ENCODE results near the gene MED12L. TPM values are rescaled to one million over a fixed set of nuclear protein-coding genes. Genes with fewer than 3 reads are reported as not detected.

MED12L gene
- polyA plus RNA-seq, 1 experiment = 0.06 TPM

DNA sequence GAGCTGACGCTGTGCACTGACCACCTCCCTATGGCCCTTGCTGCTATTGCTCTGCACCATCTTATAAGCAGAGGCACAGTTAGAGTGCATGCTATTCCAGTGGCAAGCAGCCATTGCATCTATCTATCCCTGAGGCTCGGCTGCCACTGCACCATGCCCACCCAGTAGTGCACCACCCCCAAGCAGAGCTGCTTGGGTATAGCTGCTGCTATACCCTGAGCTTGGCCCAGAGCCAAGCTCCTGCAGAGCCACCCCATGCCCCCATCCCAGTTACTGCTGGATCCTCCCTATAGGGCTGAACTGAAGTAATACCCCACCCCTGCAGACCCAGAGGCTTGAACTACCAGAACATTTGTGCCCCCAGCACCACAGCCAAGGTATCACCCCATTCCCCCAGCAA is 395.0 kb downstream of the MED12L start:
- H3K4me3 ChIP-seq (ENCODE audit: low read depth, low read length) = no peak overlapping the region
- TF ChIP-seq, protein P1, sequence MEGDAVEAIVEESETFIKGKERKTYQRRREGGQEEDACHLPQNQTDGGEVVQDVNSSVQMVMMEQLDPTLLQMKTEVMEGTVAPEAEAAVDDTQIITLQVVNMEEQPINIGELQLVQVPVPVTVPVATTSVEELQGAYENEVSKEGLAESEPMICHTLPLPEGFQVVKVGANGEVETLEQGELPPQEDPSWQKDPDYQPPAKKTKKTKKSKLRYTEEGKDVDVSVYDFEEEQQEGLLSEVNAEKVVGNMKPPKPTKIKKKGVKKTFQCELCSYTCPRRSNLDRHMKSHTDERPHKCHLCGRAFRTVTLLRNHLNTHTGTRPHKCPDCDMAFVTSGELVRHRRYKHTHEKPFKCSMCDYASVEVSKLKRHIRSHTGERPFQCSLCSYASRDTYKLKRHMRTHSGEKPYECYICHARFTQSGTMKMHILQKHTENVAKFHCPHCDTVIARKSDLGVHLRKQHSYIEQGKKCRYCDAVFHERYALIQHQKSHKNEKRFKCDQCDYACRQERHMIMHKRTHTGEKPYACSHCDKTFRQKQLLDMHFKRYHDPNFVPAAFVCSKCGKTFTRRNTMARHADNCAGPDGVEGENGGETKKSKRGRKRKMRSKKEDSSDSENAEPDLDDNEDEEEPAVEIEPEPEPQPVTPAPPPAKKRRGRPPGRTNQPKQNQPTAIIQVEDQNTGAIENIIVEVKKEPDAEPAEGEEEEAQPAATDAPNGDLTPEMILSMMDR (IDR thresholded peaks at IDR 0.05; ENCODE audit: insufficient read depth, low read depth, low read length) = no peak
- no peaks in the 10 kb centered on the region; the same call in 1 of the 2 replicates for H3K27me3 ChIP-seq (ENCODE audit: control insufficient read depth, insufficient read depth, low read length)
- ChIA-PET POLR2A (no interaction called here), CTCF (interaction anchor here (0.9 to 1.1 kb wide), 2 partner anchors 9 to 12 kb away, joined by 3 to 4 read pairs; no protein-coding TSS in a partner anchor)
- DNase-seq (ENCODE audit: low read depth) = no peak
- no peaks in the 10 kb centered on the region for H3K36me3 ChIP-seq (ENCODE audit: control insufficient read depth, insufficient read depth, low read length)

DNA sequence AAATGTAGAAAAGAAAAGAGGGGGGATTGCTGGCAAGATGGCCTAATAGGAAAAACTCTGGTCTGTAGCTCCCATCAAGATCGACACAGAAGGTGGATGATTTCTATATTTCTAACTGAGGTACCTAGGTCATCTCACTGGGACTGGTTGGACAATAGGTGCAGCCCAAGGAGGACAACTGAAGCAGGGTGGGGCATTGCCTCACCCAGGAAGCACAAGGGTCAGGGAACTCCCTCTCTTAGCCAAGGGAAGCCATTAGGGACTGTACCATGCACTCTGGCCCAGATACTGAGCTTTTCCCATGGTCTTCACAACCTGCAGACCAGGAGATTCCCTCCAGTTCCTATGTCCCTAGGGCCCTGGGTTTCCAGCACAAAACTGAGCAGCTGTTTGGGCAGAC is 398.0 kb downstream of the MED12L start:
- no peak for DNase-seq (ENCODE audit: low read depth)
- TF ChIP-seq, protein P1 (IDR thresholded peaks at IDR 0.05; ENCODE audit: insufficient read depth, low read depth, low read length) = no peak
- ChIA-PET POLR2A (no interaction called here), CTCF (interaction anchor here (0.7 to 2.0 kb wide), 4 partner anchors 8 to 353 kb away, joined by 3 to 10 read pairs (median 3); no protein-coding TSS in a partner anchor)
- no peaks in the 10 kb centered on the region for H3K27me3 ChIP-seq (ENCODE audit: control insufficient read depth, insufficient read depth, low read length)
- no peak overlapping the region for H3K4me3 ChIP-seq (ENCODE audit: low read depth, low read length)
- no peaks in the 10 kb centered on the region for H3K36me3 ChIP-seq (ENCODE audit: control insufficient read depth, insufficient read depth, low read length)

DNA sequence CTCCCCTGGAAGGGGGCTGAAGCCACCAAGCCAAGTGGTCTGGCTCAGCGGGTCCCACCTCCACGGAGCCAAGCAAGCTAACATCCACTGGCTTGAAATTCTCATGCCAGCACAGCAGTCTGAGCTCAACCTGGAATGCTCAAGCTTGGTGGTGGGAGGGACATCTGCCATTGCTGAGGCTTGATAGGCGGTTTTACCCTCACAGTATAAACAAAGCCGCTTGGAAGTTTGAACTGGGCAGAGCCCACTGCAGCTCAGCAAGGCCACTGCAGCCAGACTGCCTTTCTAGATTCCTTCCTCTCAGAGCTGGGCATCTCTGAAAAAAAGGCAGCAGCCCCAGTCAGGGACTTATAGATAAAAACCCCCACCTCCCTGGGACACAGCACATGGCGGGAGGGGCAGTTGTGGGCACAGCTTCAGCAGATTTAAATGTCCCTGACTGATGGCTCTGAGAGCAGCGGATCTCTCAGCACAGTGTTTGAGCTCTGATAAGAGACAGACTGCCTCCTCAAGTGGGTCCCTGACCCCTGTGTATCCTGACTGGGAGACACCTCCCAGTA is 398.6 kb downstream of the MED12L start:
- POLR2A ChIA-PET = no interaction called here
- Histone ChIP-seq H3K4me3 (ENCODE audit: low read depth, low read length) (no peak overlapping the region), H3K36me3 (ENCODE audit: control insufficient read depth, insufficient read depth, low read length) (no peaks in the 10 kb centered on the region), H3K27me3 (ENCODE audit: control insufficient read depth, insufficient read depth, low read length) (no peaks in the 10 kb centered on the region)
- CTCF ChIA-PET = interaction anchor here (0.7 to 2.0 kb wide), 4 partner anchors 9 to 435 kb away, joined by 3 to 10 read pairs (median 3); no protein-coding TSS in a partner anchor
- no peak for DNase-seq (ENCODE audit: low read depth)
- TF ChIP-seq, protein P1 (IDR thresholded peaks at IDR 0.05; ENCODE audit: insufficient read depth, low read depth, low read length) = no peak

Small RNA genes within 50 kb of the gene (small RNA-seq; reads per million reads assigned to genes)
- gene RNA5SP145 (ENCODE audit: insufficient read length, low read depth, low replicate concordance) = not detected

Other genes with a start within 250 kb of the MED12L start
- gene MINDY4B, start 180.2 kb upstream of the MED12L start, polyA plus RNA-seq (2011; rRNA removed) = not detected in 2 replicates
- gene CLRN1, start 112.9 kb upstream of the MED12L start, polyA plus RNA-seq (2011; rRNA removed) = not detected in 2 replicates
- gene GPR171, start 117.6 kb downstream of the MED12L start, polyA plus RNA-seq (2011; rRNA removed) = not detected in 2 replicates
- gene P2RY14, start 192.9 kb downstream of the MED12L start, polyA plus RNA-seq (2011; rRNA removed) = not detected in 2 replicates
- not detected in 2 replicates for gene GPR87, start 231.2 kb downstream of the MED12L start, polyA plus RNA-seq (2011; rRNA removed)
- gene P2RY13, start 243.9 kb downstream of the MED12L start, polyA plus RNA-seq (2011; rRNA removed) = not detected in 2 replicates